Measurements from ENCODE around the gene KCNIP3. TPM values are rescaled to one million over a fixed set of nuclear protein-coding genes. Genes with fewer than 3 reads are reported as not detected.

KCNIP3 gene
- total RNA-seq, 2 donors from 2014 or later = 1.5 to 2.3 TPM

DNA sequence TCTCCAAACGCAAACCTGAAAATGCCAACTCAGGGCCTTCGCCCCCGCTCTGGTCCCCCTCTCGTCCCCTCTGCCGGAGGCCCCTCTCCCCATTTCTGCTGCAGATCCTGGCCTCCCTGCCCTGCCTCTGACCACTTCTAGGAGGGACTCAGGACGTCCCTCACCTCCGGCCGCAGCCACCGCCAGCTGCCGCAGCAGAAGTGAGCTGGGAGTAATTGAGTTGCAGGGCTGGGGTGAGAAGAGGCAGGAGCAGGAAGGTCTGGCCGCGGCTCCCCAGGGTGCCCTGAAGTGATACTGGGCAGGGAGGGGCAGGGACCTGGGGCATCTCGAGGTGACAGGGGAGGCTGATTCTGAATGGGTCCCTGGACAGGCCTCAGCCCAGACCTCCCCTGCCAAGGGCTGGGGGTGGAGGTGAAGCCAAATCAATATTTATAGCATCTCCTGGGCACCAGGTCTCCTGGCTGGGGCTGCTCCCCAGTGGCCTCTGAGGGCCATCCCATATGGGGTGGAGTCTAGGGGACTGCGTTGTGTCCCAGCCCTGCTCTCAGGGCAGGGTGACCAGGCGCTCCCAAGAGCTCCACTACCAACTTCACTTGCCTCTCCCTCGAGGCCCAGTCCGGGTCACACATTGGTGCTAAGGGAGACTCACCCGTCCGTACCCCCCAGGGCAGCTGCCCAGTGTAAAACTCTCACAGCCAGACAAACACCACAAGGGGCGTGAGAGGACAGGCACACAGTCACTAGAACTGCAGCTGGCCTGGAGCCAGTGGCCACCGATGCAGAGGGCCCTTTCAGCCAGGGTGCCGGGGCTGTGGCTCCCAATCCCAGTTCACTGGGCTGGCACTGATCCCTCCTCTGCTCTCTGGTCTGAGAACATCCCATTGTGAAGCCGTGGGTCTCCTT lies 33.0 kb downstream of the KCNIP3 start:
- H3K4me3 ChIP-seq = no peak overlapping the region
- TF ChIP-seq, protein P1, sequence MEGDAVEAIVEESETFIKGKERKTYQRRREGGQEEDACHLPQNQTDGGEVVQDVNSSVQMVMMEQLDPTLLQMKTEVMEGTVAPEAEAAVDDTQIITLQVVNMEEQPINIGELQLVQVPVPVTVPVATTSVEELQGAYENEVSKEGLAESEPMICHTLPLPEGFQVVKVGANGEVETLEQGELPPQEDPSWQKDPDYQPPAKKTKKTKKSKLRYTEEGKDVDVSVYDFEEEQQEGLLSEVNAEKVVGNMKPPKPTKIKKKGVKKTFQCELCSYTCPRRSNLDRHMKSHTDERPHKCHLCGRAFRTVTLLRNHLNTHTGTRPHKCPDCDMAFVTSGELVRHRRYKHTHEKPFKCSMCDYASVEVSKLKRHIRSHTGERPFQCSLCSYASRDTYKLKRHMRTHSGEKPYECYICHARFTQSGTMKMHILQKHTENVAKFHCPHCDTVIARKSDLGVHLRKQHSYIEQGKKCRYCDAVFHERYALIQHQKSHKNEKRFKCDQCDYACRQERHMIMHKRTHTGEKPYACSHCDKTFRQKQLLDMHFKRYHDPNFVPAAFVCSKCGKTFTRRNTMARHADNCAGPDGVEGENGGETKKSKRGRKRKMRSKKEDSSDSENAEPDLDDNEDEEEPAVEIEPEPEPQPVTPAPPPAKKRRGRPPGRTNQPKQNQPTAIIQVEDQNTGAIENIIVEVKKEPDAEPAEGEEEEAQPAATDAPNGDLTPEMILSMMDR (IDR thresholded peaks at IDR 0.05) = no peak
- H3K4me1 ChIP-seq = no peaks in the 10 kb centered on the region
- no peaks in the 10 kb centered on the region for H3K36me3 ChIP-seq
- no peaks in the 10 kb centered on the region for H3K27me3 ChIP-seq
- intact Hi-C loops (cut with DNase I) = no loop called here
- no peaks in the 10 kb centered on the region for H3K9me3 ChIP-seq
- no peak overlapping the region for H3K27ac ChIP-seq
- no peak overlapping the region for H3K9ac ChIP-seq (ENCODE audit: low read depth in 2 of 2, low read length in 2 of 2)
- DNase-seq = no peak

DNA sequence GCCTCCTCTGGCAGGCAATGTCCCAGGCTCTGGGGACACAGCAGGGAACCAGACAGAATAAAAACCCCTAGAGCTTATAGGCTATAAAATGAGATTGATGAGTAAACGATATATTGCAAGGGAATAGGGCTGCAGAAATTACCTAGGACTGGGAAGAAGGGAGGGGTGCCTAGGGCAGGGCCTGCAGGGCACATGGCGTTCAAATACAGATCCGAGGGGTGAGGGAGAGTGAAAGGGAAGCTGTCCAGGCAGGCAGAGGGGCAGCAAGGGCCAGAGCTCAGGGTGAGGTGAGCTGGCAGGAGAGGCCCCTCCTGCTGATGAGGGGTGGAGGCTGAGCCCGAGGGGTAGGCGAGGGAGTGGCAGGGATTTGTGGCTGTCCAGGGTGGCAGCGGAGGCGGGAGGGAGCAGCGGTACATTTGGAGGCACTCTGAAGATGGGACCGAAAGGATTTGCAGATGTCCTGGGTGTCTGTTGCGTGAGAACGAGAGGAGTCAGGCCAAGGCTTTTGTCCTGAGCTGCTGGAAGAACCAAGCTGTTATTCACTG lies 33.7 kb downstream of the KCNIP3 start:
- Histone ChIP-seq H3K4me3 (no peak overlapping the region), H3K4me1 (no peaks in the 10 kb centered on the region), H3K27me3 (no peaks in the 10 kb centered on the region), H3K9ac (ENCODE audit: low read depth in 2 of 2, low read length in 2 of 2) (no peak overlapping the region), H3K9me3 (no peaks in the 10 kb centered on the region), H3K27ac (no peak overlapping the region), H3K36me3 (no peaks in the 10 kb centered on the region)
- intact Hi-C loops (cut with DNase I) = no loop called here
- TF ChIP-seq, protein P1 (IDR thresholded peaks at IDR 0.05) = no peak
- no peak for DNase-seq

DNA sequence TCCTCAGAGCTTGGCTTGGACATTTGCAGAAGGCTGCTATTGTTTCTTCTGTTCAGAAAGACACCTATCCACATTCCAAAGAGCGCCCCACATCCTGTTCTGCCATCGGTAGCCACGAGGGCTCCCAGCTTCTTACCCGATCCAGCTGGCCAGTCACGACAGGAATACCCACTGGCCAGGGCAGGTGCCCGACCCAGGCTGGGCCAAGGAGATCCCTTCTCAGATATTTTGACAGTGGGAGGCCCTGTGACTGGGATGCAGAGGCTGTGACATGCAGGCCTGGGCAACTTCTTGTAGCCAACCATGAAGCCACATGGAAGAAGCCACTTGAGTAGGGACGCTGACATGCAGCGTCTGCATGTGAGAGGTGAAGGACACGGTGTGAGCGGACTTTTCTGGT lies 34.5 kb downstream of the KCNIP3 start:
- H3K36me3 ChIP-seq = no peaks in the 10 kb centered on the region
- H3K4me1 ChIP-seq = no peaks in the 10 kb centered on the region
- no peaks in the 10 kb centered on the region for H3K9me3 ChIP-seq
- H3K27me3 ChIP-seq = no peaks in the 10 kb centered on the region
- H3K4me3 ChIP-seq = no peak overlapping the region
- no peak overlapping the region for H3K9ac ChIP-seq (ENCODE audit: low read depth in 2 of 2, low read length in 2 of 2)
- TF ChIP-seq, protein P1 (IDR thresholded peaks at IDR 0.05) = no peak
- intact Hi-C loops (cut with DNase I) = no loop called here
- H3K27ac ChIP-seq = no peak overlapping the region
- DNase-seq = no peak

DNA sequence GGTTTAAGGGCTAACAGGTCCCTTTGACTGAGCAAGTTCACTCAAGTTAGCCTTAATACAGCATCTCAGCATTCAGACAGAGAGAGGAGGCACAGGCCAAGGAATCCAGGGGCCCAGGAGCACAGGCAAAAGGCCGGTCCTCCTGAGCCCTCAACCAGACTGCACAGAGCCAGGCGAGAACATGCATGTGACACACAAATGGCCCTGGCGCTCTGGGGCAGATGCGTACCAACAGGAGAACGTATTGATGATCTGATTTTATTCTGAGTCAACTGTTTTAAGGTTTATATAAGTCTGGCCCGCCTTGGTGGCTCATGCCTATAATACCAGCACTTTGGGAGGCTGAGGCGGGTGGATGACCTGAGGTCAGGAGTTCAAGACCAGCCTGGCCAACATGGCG lies 34.9 kb downstream of the KCNIP3 start:
- DNase-seq = no peak
- intact Hi-C loops (cut with DNase I) = no loop called here
- TF ChIP-seq, protein P1 (IDR thresholded peaks at IDR 0.05) = no peak
- Histone ChIP-seq H3K36me3 (no peaks in the 10 kb centered on the region), H3K27me3 (no peaks in the 10 kb centered on the region), H3K27ac (no peak overlapping the region), H3K9me3 (no peaks in the 10 kb centered on the region), H3K4me1 (no peaks in the 10 kb centered on the region), H3K4me3 (no peak overlapping the region), H3K9ac (ENCODE audit: low read depth in 2 of 2, low read length in 2 of 2) (no peak overlapping the region)

DNA sequence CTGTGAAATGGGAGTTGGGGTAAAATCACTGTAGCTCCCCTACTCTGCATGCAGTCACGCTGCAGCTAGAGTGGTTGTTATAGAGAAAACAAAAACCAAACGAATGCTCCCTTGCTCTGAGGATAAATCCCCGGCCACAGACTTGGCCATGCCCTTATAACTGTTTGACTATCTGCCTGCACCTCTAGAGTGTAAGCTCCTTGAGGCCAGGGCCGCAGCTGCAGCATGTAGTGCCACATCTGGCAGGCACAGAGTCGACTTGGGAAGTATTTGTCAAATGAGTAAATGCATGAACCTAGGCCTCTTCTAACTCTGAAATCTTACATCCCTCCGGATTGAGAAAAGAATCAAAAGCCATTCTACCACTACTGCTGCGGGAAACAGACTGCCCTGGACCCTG lies 35.9 kb downstream of the KCNIP3 start:
- DNase-seq = no peak
- H3K9ac ChIP-seq (ENCODE audit: low read depth in 2 of 2, low read length in 2 of 2) = no peak overlapping the region
- intact Hi-C loops (cut with DNase I) = no loop called here
- no peaks in the 10 kb centered on the region for H3K4me1 ChIP-seq
- H3K27ac ChIP-seq = no peak overlapping the region
- H3K36me3 ChIP-seq = no peaks in the 10 kb centered on the region
- H3K9me3 ChIP-seq = no peaks in the 10 kb centered on the region
- H3K27me3 ChIP-seq = no peaks in the 10 kb centered on the region
- no peak overlapping the region for H3K4me3 ChIP-seq
- TF ChIP-seq, protein P1 (IDR thresholded peaks at IDR 0.05) = no peak
